HepG2 (cell line): Measurements from ENCODE around the gene MCF2L. TPM values are rescaled to one million over a fixed set of nuclear protein-coding genes. Genes with fewer than 3 reads are reported as not detected.
A peak's percentile ranks its signal among the peaks of the same experiment; 100 is the strongest.

Experiments
- CBX1 ChIP-seq: IDR thresholded peaks from one replicate; pipeline ENCODE4 v1.6.1; 2016; ENCODE audit warnings: antibody characterized with exemption, low read depth
- RBM39 ChIP-seq: fragments of 200-400 bp; formaldehyde crosslinking; IDR thresholded peaks from one replicate; pipeline ENCODE4 v1.6.1; 2018; ENCODE audit warnings: antibody characterized with exemption, mild to moderate bottlenecking, low read depth, low read length; ENCODE audit not compliant: poor library complexity, severe bottlenecking
- RFX5 ChIP-seq: IDR thresholded peaks from 2 replicates; pipeline ENCODE4 v1.6.1; 2011; ENCODE audit warnings: low read depth, low read length, improper control_type of control experiment
- SIN3A ChIP-seq: IDR thresholded peaks from 2 replicates; pipeline ENCODE4 v1.6.1; 2011; ENCODE audit warnings: low read depth, mild to moderate bottlenecking, control low read depth, low read length, borderline replicate concordance
- SOX13 ChIP-seq, 3 experiments: fragments of 450-650 bp in 1 of 3; sonication (generic) in 1 of 3; formaldehyde crosslinking in 1 of 3; IDR thresholded peaks in 2 of 3; conservative IDR thresholded peaks in 1 of 3; 2 replicates each; pipeline versions ENCODE4 v1.5.0 to v1.6.1; 2016 to 2020; ENCODE audit warnings: antibody characterized with exemption in 1 of 3, mild to moderate bottlenecking in 1 of 3, missing compliant biosample characterization in 1 of 3, missing genetic modification reagents in 1 of 3, moderate library complexity in 1 of 3
- SRSF1 ChIP-seq: fragments of 200-400 bp; formaldehyde crosslinking; optimal IDR thresholded peaks from 2 replicates; pipeline ENCODE3; 2017; ENCODE audit warnings: mild to moderate bottlenecking, low read depth, low read length, moderate library complexity
- ZBTB8A ChIP-seq: sonication (generic); formaldehyde crosslinking; IDR thresholded peaks from 2 replicates; pipeline ENCODE4 v1.4.0; 2020; ENCODE audit warnings: mild to moderate bottlenecking, low read depth, missing genetic modification reagents, borderline replicate concordance
- ZFX ChIP-seq: sonication (generic); formaldehyde crosslinking; IDR thresholded peaks from 2 replicates; pipeline ENCODE4 v1.4.0; 2020; ENCODE audit warnings: mild to moderate bottlenecking, low read depth, missing genetic modification reagents, moderate library complexity
- ZMYM2 ChIP-seq: sonication (generic); formaldehyde crosslinking; IDR thresholded peaks from 2 replicates; pipeline ENCODE4 v1.8.0; 2022; ENCODE audit warnings: mild to moderate bottlenecking, missing genetic modification reagents
- ZNF510 ChIP-seq: sonication (generic); formaldehyde crosslinking; IDR thresholded peaks from 2 replicates; pipeline ENCODE4 v1.4.0; 2020; ENCODE audit warnings: low read depth, mild to moderate bottlenecking, missing genetic modification reagents
- ZNF644 ChIP-seq: IDR thresholded peaks from 2 replicates; pipeline ENCODE4 v1.6.1; 2016; ENCODE audit warnings: low read depth
- ZNF749 ChIP-seq: sonication (generic); formaldehyde crosslinking; IDR thresholded peaks from 2 replicates; pipeline ENCODE4 v1.8.0; 2022; ENCODE audit warnings: mild to moderate bottlenecking, missing genetic modification reagents, moderate library complexity, borderline replicate concordance
- polyA plus RNA-seq, 8 experiments: library from polyadenylated mRNA; depleted of rRNA in 3 of 8; stranded (reverse) in 7 of 8; unstranded in 1 of 8; fragments of >200 nt; fragmentation: Illumina TruSeq in 4 of 8; extraction: Trizol in 4 of 8; gene quantifications; 2 replicates each; pipeline versions ENCODE4 v1.2.1 to v1.2.3, GENCODE V29; 2011 to 2016; ENCODE audit warnings: low read depth in 4 of 8, missing spikeins in 1 of 8, mixed read lengths in 1 of 8; ENCODE audit not compliant: insufficient read depth in 1 of 8
- total RNA-seq, 5 experiments: library from RNA; depleted of rRNA; stranded (reverse); fragments of >200 nt; fragmentation: Illumina TruSeq; extraction: Trizol; gene quantifications; 2 replicates each; pipeline ENCODE4 v1.2.3, GENCODE V29; 2016; ENCODE audit warnings: low read depth in 1 of 5
- TF ChIP-seq, protein P1 (sequence below): sonication (generic); formaldehyde crosslinking; IDR thresholded peaks from 2 replicates; pipeline ENCODE4 v1.4.0; 2020; ENCODE audit warnings: missing genetic modification reagents
- TF ChIP-seq, protein P2 (sequence below): sonication (generic); formaldehyde crosslinking; IDR thresholded peaks from 2 replicates; pipeline ENCODE4 v1.4.0; 2020; ENCODE audit warnings: mild to moderate bottlenecking, missing genetic modification reagents, borderline replicate concordance
- TF ChIP-seq, protein P3 (sequence below): sonication (generic); formaldehyde crosslinking; IDR thresholded peaks from 2 replicates; pipeline ENCODE4 v1.4.0; 2020; ENCODE audit warnings: missing genetic modification reagents
- TF ChIP-seq, protein P4 (sequence below): sonication (generic); formaldehyde crosslinking; IDR thresholded peaks from 2 replicates; pipeline ENCODE4 v1.9.0; 2021; ENCODE audit warnings: missing genetic modification reagents, mild to moderate bottlenecking, borderline replicate concordance
- TF ChIP-seq, protein P5 (sequence below): sonication (generic); formaldehyde crosslinking; IDR thresholded peaks from 2 replicates; pipeline ENCODE4 v1.5.1; 2020; ENCODE audit warnings: mild to moderate bottlenecking, missing genetic modification reagents, moderate library complexity

MCF2L gene
- total and polyA plus RNA-seq, 2 of the 13 experiments (the other 11 are each of a cell fraction or from before 2014, with no cell fraction given), result 19.4 to 28.4 TPM

DNA sequence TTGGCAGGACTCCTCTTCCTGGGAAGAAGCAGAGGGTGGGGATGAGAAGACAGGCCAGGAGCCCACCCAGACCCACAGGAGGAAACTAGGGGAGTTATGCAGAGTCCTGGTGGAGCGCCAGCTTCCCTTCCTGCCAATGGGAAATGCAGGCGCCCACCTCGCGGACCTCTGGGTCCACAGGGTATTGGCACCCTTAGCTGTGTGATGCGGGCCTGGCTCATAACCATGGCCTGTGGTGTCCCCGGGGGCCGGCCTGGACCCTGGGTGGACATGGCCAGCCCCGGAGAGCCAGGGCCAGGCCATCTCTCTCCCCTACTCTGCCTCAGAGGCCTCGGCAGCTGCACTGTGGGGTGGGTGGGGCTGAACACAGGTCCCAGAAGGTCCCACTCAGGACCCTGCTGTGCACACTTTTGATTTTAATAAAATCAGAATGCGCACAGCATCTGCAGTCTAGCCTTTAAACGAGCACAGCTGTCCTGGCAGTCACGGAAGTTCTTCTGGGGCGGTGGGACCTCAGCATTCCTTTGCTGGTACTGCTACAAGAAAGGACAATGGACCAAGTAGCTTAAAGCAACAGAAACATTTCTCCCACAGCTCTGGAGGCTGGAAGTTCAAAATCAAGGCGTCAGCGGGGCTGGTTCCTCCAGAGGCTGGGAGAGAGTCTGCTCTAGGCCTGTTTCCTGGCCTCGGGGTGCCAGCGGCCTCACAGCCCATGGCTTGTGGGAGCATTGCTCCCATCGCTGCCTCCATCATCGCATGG is 155.4 kb downstream of the MCF2L start (continued):
- TF ChIP-seq SIN3A (no peak), ZNF644 (CRISPR knock-in tag) (no peak), RFX5 (no peak), ZBTB8A (CRISPR knock-in tag) (no peak), SRSF1 (no peak), SOX13 (IDR thresholded peaks at IDR 0.05) (no peak), SOX13 (CRISPR knock-in tag; conservative IDR thresholded peaks at IDR 0.05 in 1 of 2, IDR thresholded peaks at IDR 0.05 in 1 of 2) (no peak), ZFX (CRISPR knock-in tag) (no peak), CBX1 (no peak), RBM39 (peak; percentile 3), ZNF510 (CRISPR knock-in tag) (no peak), ZMYM2 (CRISPR knock-in tag) (0 out of 2 replicates have a peak, but pooled peaks have one; percentile 15), ZNF749 (CRISPR knock-in tag) (no peak)
- TF ChIP-seq, protein P1, sequence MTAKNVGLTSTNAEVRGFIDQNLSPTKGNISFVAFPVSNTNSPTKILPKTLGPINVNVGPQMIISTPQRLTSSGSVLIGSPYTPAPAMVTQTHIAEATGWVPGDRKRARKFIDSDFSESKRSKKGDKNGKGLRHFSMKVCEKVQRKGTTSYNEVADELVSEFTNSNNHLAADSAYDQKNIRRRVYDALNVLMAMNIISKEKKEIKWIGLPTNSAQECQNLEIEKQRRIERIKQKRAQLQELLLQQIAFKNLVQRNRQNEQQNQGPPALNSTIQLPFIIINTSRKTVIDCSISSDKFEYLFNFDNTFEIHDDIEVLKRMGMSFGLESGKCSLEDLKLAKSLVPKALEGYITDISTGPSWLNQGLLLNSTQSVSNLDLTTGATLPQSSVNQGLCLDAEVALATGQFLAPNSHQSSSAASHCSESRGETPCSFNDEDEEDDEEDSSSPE (CRISPR knock-in tag), result no peak
- TF ChIP-seq, protein P2, sequence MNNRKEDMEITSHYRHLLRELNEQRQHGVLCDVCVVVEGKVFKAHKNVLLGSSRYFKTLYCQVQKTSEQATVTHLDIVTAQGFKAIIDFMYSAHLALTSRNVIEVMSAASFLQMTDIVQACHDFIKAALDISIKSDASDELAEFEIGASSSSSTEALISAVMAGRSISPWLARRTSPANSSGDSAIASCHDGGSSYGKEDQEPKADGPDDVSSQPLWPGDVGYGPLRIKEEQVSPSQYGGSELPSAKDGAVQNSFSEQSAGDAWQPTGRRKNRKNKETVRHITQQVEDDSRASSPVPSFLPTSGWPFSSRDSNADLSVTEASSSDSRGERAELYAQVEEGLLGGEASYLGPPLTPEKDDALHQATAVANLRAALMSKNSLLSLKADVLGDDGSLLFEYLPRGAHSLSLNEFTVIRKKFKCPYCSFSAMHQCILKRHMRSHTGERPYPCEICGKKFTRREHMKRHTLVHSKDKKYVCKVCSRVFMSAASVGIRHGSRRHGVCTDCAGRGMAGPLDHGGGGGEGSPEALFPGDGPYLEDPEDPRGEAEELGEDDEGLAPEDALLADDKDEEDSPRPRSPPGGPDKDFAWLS (CRISPR knock-in tag), result no peak
- TF ChIP-seq, protein P3, sequence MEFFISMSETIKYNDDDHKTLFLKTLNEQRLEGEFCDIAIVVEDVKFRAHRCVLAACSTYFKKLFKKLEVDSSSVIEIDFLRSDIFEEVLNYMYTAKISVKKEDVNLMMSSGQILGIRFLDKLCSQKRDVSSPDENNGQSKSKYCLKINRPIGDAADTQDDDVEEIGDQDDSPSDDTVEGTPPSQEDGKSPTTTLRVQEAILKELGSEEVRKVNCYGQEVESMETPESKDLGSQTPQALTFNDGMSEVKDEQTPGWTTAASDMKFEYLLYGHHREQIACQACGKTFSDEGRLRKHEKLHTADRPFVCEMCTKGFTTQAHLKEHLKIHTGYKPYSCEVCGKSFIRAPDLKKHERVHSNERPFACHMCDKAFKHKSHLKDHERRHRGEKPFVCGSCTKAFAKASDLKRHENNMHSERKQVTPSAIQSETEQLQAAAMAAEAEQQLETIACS (CRISPR knock-in tag), result no peak
- TF ChIP-seq, protein P4, sequence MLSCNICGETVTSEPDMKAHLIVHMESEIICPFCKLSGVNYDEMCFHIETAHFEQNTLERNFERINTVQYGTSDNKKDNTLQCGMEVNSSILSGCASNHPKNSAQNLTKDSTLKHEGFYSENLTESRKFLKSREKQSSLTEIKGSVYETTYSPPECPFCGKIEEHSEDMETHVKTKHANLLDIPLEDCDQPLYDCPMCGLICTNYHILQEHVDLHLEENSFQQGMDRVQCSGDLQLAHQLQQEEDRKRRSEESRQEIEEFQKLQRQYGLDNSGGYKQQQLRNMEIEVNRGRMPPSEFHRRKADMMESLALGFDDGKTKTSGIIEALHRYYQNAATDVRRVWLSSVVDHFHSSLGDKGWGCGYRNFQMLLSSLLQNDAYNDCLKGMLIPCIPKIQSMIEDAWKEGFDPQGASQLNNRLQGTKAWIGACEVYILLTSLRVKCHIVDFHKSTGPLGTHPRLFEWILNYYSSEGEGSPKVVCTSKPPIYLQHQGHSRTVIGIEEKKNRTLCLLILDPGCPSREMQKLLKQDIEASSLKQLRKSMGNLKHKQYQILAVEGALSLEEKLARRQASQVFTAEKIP (CRISPR knock-in tag), result no peak
- TF ChIP-seq, protein P5, sequence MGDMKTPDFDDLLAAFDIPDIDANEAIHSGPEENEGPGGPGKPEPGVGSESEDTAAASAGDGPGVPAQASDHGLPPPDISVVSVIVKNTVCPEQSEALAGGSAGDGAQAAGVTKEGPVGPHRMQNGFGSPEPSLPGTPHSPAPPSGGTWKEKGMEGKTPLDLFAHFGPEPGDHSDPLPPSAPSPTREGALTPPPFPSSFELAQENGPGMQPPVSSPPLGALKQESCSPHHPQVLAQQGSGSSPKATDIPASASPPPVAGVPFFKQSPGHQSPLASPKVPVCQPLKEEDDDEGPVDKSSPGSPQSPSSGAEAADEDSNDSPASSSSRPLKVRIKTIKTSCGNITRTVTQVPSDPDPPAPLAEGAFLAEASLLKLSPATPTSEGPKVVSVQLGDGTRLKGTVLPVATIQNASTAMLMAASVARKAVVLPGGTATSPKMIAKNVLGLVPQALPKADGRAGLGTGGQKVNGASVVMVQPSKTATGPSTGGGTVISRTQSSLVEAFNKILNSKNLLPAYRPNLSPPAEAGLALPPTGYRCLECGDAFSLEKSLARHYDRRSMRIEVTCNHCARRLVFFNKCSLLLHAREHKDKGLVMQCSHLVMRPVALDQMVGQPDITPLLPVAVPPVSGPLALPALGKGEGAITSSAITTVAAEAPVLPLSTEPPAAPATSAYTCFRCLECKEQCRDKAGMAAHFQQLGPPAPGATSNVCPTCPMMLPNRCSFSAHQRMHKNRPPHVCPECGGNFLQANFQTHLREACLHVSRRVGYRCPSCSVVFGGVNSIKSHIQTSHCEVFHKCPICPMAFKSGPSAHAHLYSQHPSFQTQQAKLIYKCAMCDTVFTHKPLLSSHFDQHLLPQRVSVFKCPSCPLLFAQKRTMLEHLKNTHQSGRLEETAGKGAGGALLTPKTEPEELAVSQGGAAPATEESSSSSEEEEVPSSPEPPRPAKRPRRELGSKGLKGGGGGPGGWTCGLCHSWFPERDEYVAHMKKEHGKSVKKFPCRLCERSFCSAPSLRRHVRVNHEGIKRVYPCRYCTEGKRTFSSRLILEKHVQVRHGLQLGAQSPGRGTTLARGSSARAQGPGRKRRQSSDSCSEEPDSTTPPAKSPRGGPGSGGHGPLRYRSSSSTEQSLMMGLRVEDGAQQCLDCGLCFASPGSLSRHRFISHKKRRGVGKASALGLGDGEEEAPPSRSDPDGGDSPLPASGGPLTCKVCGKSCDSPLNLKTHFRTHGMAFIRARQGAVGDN (CRISPR knock-in tag), result peak; percentile 3; the same call in 1 of the 2 replicates
